ENCODE results near the gene TGFB2.

Gene TGFB2

GRCh38 chr1:218425647-218426342, 80.7 kb downstream of the TGFB2 start:
- peak; percentile 75 for DNase-seq (ENCODE audit: low read depth)

GRCh38 chr1:218426343-218426657, 81.2 kb downstream of the TGFB2 start:
- DNase-seq (ENCODE audit: low read depth) = peak; percentile 53

GRCh38 chr1:218429301-218429700, 84.2 kb downstream of the TGFB2 start:
- no peak for DNase-seq (ENCODE audit: low read depth)

- no peak for DNase-seq (ENCODE audit: low read depth)
Observed at GRCh38 chr1:218430346-218430745, 85.2 kb downstream of the TGFB2 start.

GRCh38 chr1:218430822-218431221, 85.7 kb downstream of the TGFB2 start:
- DNase-seq (ENCODE audit: low read depth) = no peak

- DNase-seq (ENCODE audit: low read depth) = no peak
Observed at GRCh38 chr1:218431476-218431875, 86.3 kb downstream of the TGFB2 start.

- no peak for DNase-seq (ENCODE audit: low read depth)
Observed at GRCh38 chr1:218433744-218434143, 88.6 kb downstream of the TGFB2 start.

GRCh38 chr1:218435528-218435927, 90.4 kb downstream of the TGFB2 start:
- no peak for DNase-seq (ENCODE audit: low read depth)

GRCh38 chr1:218436346-218436745, 91.2 kb downstream of the TGFB2 start:
- no peak for DNase-seq (ENCODE audit: low read depth)

GRCh38 chr1:218436997-218437396, 91.9 kb downstream of the TGFB2 start:
- no peak for DNase-seq (ENCODE audit: low read depth)

GRCh38 chr1:218439541-218440295, 94.6 kb downstream of the TGFB2 start:
- DNase-seq (ENCODE audit: low read depth) = peak; percentile 28

GRCh38 chr1:218443255-218443654, 98.1 kb downstream of the TGFB2 start:
- no peak for DNase-seq (ENCODE audit: low read depth)

- no peak for DNase-seq (ENCODE audit: low read depth)
Observed at GRCh38 chr1:218444173-218444572, 99.0 kb downstream of the TGFB2 start.

GRCh38 chr1:218444588-218444987, 99.5 kb downstream of the TGFB2 start:
- no peak for DNase-seq (ENCODE audit: low read depth)

- DNase-seq (ENCODE audit: low read depth) = no peak
Observed at GRCh38 chr1:218447010-218447689, 102.0 kb downstream of the TGFB2 start.

- DNase-seq (ENCODE audit: low read depth) = no peak
Observed at GRCh38 chr1:218451415-218451814, 106.3 kb downstream of the TGFB2 start.

- DNase-seq (ENCODE audit: low read depth) = no peak
Observed at GRCh38 chr1:218454700-218455282, 109.7 kb downstream of the TGFB2 start.

GRCh38 chr1:218456444-218456843, 111.3 kb downstream of the TGFB2 start:
- no peak for DNase-seq (ENCODE audit: low read depth)

- DNase-seq (ENCODE audit: low read depth) = no peak
Observed at GRCh38 chr1:218459450-218459849, 114.3 kb downstream of the TGFB2 start.

GRCh38 chr1:218459878-218460711, 115.0 kb downstream of the TGFB2 start:
- peak; percentile 81 for DNase-seq (ENCODE audit: low read depth)

GRCh38 chr1:218461351-218461750, 116.2 kb downstream of the TGFB2 start:
- DNase-seq (ENCODE audit: low read depth) = no peak

GRCh38 chr1:218462116-218462515, 117.0 kb downstream of the TGFB2 start:
- DNase-seq (ENCODE audit: low read depth) = no peak
